ENCODE measurements around the gene TIGD4.

The TIGD4 gene

GRCh38 chr4:152779513-152780266, at the start of gene TIGD4, which contains the start of gene ARFIP1:
Gene TIGD4 (minus strand): TSS chr4:152779730. CDS start chr4:152771004, 8,726 bp downstream.
Gene ARFIP1 (plus strand): TSS chr4:152779954. CDS start chr4:152829634, 49,680 bp downstream.
- DNase-seq (ENCODE audit: low spot score): peak; percentile 96
- peak within 1 kb of the TSS; percentile 100 for H3K4me3 Mint-ChIP-seq
- peaks cover 36% of the 10 kb centered on the region for H3K4me1 Mint-ChIP-seq (ENCODE audit: low read depth)
- peak within 1 kb of the TSS; percentile 90 for H3K27ac Mint-ChIP-seq
- no peaks in the 10 kb centered on the region for H3K9me3 Mint-ChIP-seq
- H3K36me3 Mint-ChIP-seq (ENCODE audit: low read depth): peaks cover 2% of the 10 kb centered on the region
- peaks cover 20% of the 10 kb centered on the region for H3K27me3 Mint-ChIP-seq (ENCODE audit: low read depth)

GRCh38 chr4:152828122-152828521, 48.6 kb upstream of the TIGD4 start:
- Mint-ChIP-seq H3K27me3 (ENCODE audit: low read depth) (no peaks in the 10 kb centered on the region), H3K27ac (no peak overlapping the region), H3K4me1 (ENCODE audit: low read depth) (peaks cover under 1% of the 10 kb centered on the region), H3K9me3 (peaks cover 7% of the 10 kb centered on the region), H3K4me3 (no peak overlapping the region), H3K36me3 (ENCODE audit: low read depth) (peaks cover 23% of the 10 kb centered on the region)
- DNase-seq (ENCODE audit: low spot score): no peak

DNA sequence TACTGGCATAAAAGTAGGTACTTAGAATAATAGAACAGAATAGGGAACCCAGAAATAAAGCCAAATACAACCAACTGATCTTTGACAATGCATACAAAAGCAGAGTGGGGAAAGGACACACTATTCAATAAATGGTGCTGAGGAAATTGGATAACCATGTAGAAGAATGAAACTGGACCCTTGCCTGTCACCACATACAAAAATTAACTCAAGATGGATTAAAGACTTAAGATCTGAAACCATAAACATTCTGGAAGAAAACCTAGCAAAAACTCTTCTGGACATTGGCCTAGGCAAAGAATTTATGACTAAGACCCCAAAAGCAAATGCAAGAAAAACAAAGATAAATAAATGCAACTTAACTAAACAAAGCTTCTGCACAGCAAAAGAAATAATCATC, 45.8 kb upstream of the TIGD4 start:
- Mint-ChIP-seq H3K9me3 (peaks cover 7% of the 10 kb centered on the region), H3K4me1 (ENCODE audit: low read depth) (peaks cover 9% of the 10 kb centered on the region), H3K27ac (no peak overlapping the region), H3K36me3 (ENCODE audit: low read depth) (peaks cover 7% of the 10 kb centered on the region), H3K27me3 (ENCODE audit: low read depth) (no peaks in the 10 kb centered on the region), H3K4me3 (no peak overlapping the region)
- no peak for DNase-seq (ENCODE audit: low spot score)

DNA sequence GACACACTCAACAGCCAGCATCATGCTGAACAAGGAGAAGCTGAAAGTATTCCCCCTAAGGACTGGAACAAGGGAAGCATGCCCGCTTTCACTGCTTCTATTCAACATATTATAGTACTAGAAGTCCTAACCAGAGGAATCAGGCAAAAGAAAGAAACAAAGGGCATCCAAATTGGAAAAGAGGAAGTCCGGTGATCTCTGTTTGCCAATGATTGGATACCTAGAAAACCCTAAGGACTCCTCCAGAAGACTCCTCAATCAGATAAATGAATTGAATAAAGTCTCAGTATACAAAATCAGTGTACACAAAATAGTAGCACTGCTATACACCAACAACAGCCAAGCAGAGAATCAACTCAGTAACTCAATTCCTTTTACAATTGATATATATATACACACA, 45.0 kb upstream of the TIGD4 start:
- Mint-ChIP-seq H3K9me3 (peaks cover 9% of the 10 kb centered on the region), H3K4me1 (ENCODE audit: low read depth) (peaks cover 9% of the 10 kb centered on the region), H3K4me3 (no peak overlapping the region), H3K27me3 (ENCODE audit: low read depth) (no peaks in the 10 kb centered on the region), H3K36me3 (ENCODE audit: low read depth) (peaks cover 10% of the 10 kb centered on the region), H3K27ac (no peak overlapping the region)
- no peak for DNase-seq (ENCODE audit: low spot score)

- Mint-ChIP-seq H3K36me3 (ENCODE audit: low read depth) (peaks cover 13% of the 10 kb centered on the region), H3K27ac (no peak overlapping the region), H3K4me3 (no peak overlapping the region), H3K27me3 (ENCODE audit: low read depth) (no peaks in the 10 kb centered on the region), H3K4me1 (ENCODE audit: low read depth) (peaks cover 11% of the 10 kb centered on the region), H3K9me3 (peaks cover 13% of the 10 kb centered on the region)
- DNase-seq (ENCODE audit: low spot score): no peak
Measured at GRCh38 chr4:152822323-152822722, 42.8 kb upstream of the TIGD4 start.

DNA sequence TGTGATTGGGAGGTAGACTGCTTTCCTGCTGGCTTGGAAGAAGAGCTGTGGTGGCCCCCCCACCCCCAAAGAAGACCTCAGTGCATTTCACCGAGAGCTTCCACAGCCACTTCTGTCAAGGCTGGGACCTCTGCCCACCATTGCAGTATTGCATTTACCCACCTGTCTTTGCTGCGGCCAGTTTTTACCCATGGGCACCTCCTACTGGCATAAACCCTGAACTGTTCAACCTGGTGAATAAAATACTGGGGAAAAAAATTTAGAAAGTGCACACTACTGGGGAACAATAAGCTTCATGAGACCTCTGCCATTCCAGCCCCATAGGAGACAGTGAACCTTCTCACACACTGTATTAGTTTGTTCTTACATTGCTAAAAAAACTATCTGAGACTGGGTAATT, 40.5 kb upstream of the TIGD4 start:
- DNase-seq (ENCODE audit: low spot score): no peak
- Mint-ChIP-seq H3K36me3 (ENCODE audit: low read depth) (peaks cover 30% of the 10 kb centered on the region), H3K4me3 (no peak overlapping the region), H3K9me3 (peaks cover 32% of the 10 kb centered on the region), H3K27me3 (ENCODE audit: low read depth) (no peaks in the 10 kb centered on the region), H3K27ac (no peak overlapping the region), H3K4me1 (ENCODE audit: low read depth) (peaks cover 20% of the 10 kb centered on the region)

DNA sequence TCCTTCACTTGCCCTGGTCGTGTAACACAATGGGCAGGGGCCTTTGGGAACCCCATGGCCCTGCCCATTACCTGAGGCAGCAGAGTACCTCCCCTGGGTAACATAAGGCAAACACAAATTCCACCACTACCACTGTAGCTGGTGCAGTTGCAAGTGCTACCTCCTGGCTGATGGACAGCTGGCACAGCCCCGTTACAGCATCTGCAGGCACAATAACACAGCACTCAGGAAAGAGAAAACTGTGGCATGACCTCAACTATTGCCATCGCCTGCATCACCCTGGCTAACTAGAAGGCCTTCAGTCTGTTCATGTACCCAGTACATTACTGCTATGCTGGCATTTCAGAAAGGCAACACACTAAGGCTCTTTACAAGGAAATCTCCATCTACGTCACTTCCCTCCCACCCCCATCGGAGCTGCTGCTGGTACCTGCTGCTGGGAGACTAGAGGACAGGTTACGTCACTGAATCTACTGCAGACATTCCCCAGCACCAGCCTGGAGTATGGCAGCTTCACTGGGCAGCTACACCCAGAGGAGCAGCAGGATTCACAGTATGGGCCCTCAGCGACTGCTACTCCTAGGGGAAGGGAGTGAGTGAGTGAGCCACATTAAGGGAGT, 39.6 kb upstream of the TIGD4 start:
- Mint-ChIP-seq H3K9me3 (peaks cover 40% of the 10 kb centered on the region), H3K4me3 (no peak overlapping the region), H3K27ac (no peak overlapping the region), H3K27me3 (ENCODE audit: low read depth) (no peaks in the 10 kb centered on the region), H3K4me1 (ENCODE audit: low read depth) (peaks cover 20% of the 10 kb centered on the region), H3K36me3 (ENCODE audit: low read depth) (peaks cover 35% of the 10 kb centered on the region)
- DNase-seq (ENCODE audit: low spot score): no peak

DNA sequence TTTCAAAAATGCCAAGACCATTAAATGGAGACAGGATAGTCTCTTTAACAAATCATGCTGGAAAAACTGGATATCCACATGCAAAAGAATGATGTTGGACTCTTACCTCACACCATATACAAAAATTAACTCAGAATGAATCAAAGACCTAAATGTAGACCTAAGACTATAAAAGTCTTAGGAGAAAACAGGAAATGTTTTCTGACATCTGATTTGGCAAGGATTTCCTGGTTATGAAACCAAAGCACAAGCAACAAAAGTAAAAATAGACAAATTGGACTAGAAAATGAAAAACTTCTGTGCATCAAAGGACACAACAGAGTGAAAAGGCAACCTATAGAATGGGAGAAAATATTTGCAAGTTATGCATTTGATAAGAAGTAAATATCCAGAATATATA, 37.8 kb upstream of the TIGD4 start:
- Mint-ChIP-seq H3K27ac (no peak overlapping the region), H3K9me3 (peaks cover 53% of the 10 kb centered on the region), H3K4me1 (ENCODE audit: low read depth) (peaks cover 12% of the 10 kb centered on the region)

DNA sequence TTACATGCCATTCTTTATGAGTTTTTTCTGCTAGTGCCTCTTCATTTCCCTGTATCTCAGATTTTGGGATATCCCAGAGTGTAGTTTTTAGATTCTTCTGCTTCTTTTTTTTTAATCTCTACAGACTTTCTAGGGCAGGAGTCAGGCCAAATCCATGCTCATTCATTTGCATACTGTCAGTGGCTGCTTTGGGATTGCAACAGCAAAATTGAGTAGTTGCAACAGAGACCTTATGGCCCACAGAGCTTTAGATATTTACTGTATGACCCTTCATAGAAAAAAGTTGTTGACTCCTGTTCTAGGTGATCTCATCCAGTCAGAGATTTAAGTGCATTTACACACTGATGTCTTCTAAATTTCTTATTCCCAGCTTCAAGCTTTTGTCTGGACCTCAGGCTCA, 35.5 kb upstream of the TIGD4 start:
- H3K9me3 Mint-ChIP-seq: peaks cover 48% of the 10 kb centered on the region
- H3K4me1 Mint-ChIP-seq (ENCODE audit: low read depth): peaks cover 11% of the 10 kb centered on the region
- no peak overlapping the region for H3K4me3 Mint-ChIP-seq
- H3K27ac Mint-ChIP-seq: no peak overlapping the region
- DNase-seq (ENCODE audit: low spot score): no peak
- H3K36me3 Mint-ChIP-seq (ENCODE audit: low read depth): peaks cover 50% of the 10 kb centered on the region
- H3K27me3 Mint-ChIP-seq (ENCODE audit: low read depth): no peaks in the 10 kb centered on the region

More for the DNA sequence above, 37.8 kb upstream of the TIGD4 start:
- no peaks in the 10 kb centered on the region for H3K27me3 Mint-ChIP-seq (ENCODE audit: low read depth)
- H3K4me3 Mint-ChIP-seq: peak overlapping the region; percentile 24
- peaks cover 46% of the 10 kb centered on the region for H3K36me3 Mint-ChIP-seq (ENCODE audit: low read depth)
- DNase-seq (ENCODE audit: low spot score): no peak

DNA sequence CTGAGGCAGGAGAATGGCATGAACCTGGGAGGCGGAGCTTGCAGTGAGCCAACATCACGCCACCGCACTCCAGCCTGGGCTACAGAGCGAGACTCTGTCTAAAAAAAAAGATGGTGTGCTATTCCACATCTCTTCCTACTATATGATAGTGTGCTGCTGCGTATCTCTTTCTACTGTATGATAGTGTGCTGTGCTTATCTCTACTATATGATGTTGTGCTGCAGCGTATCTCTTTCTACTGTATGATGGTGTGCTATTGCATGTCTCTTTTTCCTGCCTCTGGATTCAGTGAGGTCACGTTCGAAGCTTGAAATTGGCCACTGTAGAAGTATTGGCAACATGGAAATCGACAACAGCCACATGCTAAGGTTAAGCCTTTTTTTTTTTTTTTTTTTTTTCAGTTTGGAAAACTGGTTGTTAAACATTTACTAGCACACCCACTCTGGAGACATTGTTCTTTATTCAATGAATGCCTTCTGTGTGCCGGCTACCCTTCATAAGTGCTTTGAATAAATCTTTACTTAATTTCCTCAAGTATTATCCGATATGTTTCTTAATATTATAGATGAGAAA, 31.3 kb upstream of the TIGD4 start:
- H3K27me3 Mint-ChIP-seq (ENCODE audit: low read depth): no peaks in the 10 kb centered on the region
- H3K36me3 Mint-ChIP-seq (ENCODE audit: low read depth): peaks cover 44% of the 10 kb centered on the region
- no peak overlapping the region for H3K27ac Mint-ChIP-seq
- no peak overlapping the region for H3K4me3 Mint-ChIP-seq
- DNase-seq (ENCODE audit: low spot score): no peak
- H3K4me1 Mint-ChIP-seq (ENCODE audit: low read depth): peaks cover 17% of the 10 kb centered on the region
- H3K9me3 Mint-ChIP-seq: peaks cover 39% of the 10 kb centered on the region

DNA sequence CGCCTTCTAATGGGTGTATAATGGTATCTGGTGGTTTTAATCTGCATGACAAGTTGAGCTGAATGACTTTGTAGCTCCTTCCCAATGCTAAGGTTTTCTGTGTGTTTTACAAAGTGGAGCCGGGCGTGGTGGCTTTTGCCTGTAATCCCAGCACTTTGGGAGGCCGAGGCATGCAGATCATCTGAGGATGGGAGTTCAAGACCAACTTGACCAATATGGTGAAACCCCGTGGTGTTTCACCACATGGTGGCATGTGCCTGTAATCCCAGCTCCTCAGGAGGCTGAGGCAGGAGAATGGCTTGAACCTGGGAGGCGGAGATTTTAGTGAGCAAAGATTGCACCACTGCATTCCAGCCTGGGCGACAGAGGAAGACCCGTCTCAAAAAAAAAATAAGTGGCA, 29.1 kb upstream of the TIGD4 start:
- H3K27ac Mint-ChIP-seq: no peak overlapping the region
- peaks cover 22% of the 10 kb centered on the region for H3K9me3 Mint-ChIP-seq
- peaks cover 20% of the 10 kb centered on the region for H3K4me1 Mint-ChIP-seq (ENCODE audit: low read depth)
- peaks cover 32% of the 10 kb centered on the region for H3K36me3 Mint-ChIP-seq (ENCODE audit: low read depth)
- no peaks in the 10 kb centered on the region for H3K27me3 Mint-ChIP-seq (ENCODE audit: low read depth)
- DNase-seq (ENCODE audit: low spot score): no peak
- no peak overlapping the region for H3K4me3 Mint-ChIP-seq

DNA sequence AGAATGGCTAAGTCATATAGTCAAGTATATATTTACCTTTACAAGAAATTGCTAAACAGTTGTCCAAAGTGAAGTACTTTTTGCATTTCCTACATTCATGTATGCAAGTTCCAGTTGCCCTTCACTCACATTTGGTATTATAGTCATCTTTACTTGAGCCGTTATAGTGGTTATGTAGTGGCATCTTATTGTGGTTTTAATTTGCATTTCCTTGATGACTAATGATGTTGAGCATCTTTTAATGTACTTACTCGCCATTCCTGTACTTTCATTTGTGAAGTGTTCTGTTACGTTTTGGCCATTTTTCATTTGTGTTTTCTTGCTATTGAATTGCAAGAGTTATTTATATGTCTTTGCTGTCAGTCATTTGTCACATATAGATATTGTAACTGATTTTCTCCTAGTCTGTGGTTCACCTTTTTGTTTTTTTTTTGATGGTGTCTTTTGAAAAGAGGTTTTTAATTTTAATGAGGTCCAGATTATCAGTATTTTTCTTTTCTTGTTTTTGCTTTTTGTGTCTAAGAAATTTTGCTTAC, 27.8 kb upstream of the TIGD4 start:
- DNase-seq (ENCODE audit: low spot score): no peak
- H3K4me3 Mint-ChIP-seq: peak overlapping the region; percentile 65

GRCh38 chr4:152806501-152807125, 27.1 kb upstream of the TIGD4 start:
- no peaks in the 10 kb centered on the region for H3K27me3 Mint-ChIP-seq (ENCODE audit: low read depth)
- H3K4me1 Mint-ChIP-seq (ENCODE audit: low read depth): peaks cover 22% of the 10 kb centered on the region
- no peak overlapping the region for H3K4me3 Mint-ChIP-seq
- no peak for DNase-seq (ENCODE audit: low spot score)
- H3K27ac Mint-ChIP-seq: peak overlapping the region; percentile 12
- H3K9me3 Mint-ChIP-seq: peaks cover 14% of the 10 kb centered on the region
- peaks cover 21% of the 10 kb centered on the region for H3K36me3 Mint-ChIP-seq (ENCODE audit: low read depth)

More for the DNA sequence above, 27.8 kb upstream of the TIGD4 start:
- H3K27ac Mint-ChIP-seq: peak overlapping the region; percentile 86
- peaks cover 14% of the 10 kb centered on the region for H3K9me3 Mint-ChIP-seq
- H3K4me1 Mint-ChIP-seq (ENCODE audit: low read depth): peaks cover 20% of the 10 kb centered on the region
- no peaks in the 10 kb centered on the region for H3K27me3 Mint-ChIP-seq (ENCODE audit: low read depth)
- peaks cover 25% of the 10 kb centered on the region for H3K36me3 Mint-ChIP-seq (ENCODE audit: low read depth)

DNA sequence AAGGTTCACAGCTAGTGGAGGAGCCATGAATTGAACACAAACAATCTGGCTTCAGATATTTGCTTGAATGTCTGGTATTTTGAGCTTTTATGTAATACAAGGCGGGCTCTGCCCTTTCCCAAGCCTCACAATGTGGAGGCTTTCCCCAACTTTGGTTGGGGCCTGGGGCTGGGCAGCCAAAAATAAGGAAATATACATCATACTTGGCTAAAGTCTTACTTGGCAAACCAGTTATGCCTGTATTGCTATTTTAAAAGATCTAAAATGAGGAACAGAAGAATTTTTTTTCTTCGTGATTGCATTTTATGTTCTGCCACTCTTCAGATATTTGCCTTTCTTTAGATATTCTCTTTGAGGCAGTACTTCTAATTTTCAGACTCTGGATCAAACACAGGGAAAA, 26.3 kb upstream of the TIGD4 start:
- Mint-ChIP-seq H3K4me3 (no peak overlapping the region), H3K27me3 (ENCODE audit: low read depth) (no peaks in the 10 kb centered on the region), H3K36me3 (ENCODE audit: low read depth) (peaks cover 18% of the 10 kb centered on the region), H3K4me1 (ENCODE audit: low read depth) (peaks cover 24% of the 10 kb centered on the region), H3K27ac (peak overlapping the region; percentile 49), H3K9me3 (peaks cover 10% of the 10 kb centered on the region)
- DNase-seq (ENCODE audit: low spot score): no peak

All from T-helper 2 cell treated with Interferon-gamma antibody and Interleukin-4, amounts not matched to agents 5 μg/mL and 100 μg/mL, for 36 hours (primary cell).